ENCODE results near the gene TENT4B. TPM values are rescaled to one million over a fixed set of nuclear protein-coding genes. Genes with fewer than 3 reads are reported as not detected.

Gene TENT4B
- total and polyA plus RNA-seq, 7 donors, result 3.6 to 23.5 (median 14.9) TPM

GRCh38 chr16:50252082-50252611 lies 99.0 kb downstream of the TENT4B start:
- TF ChIP-seq EP300 (IDR thresholded peaks at IDR 0.05), result no peak
- TF ChIP-seq POLR2A (IDR thresholded peaks at IDR 0.05), result no peak
- no peak for TF ChIP-seq CTCF (IDR thresholded peaks at IDR 0.05)
- TF ChIP-seq POLR2AphosphoS5 (IDR thresholded peaks at IDR 0.05), result no peak
- WGBS, 2 donors, result 93% methylated on average over 9 of the region's 9 CpGs
- Histone ChIP-seq H3K4me3 (no peak overlapping the region), H3K27ac (no peak overlapping the region), H3K27me3 (no peaks in the 10 kb centered on the region), H3K9me3 (no peaks in the 10 kb centered on the region), H3K4me1 (no peaks in the 10 kb centered on the region), H3K36me3 (no peaks in the 10 kb centered on the region)
- DNase-seq, result no peak
- intact Hi-C loops (cut with DNase I), result no loop called here

- WGBS, 2 donors, result 83 to 85% methylated on average over 12 of the region's 12 CpGs
- Histone ChIP-seq H3K4me1 (no peaks in the 10 kb centered on the region), H3K36me3 (no peaks in the 10 kb centered on the region), H3K9me3 (no peaks in the 10 kb centered on the region), H3K27ac (no peak overlapping the region), H3K27me3 (no peaks in the 10 kb centered on the region), H3K4me3 (no peak overlapping the region)
- intact Hi-C loops (cut with DNase I), result no loop called here
- no peak for DNase-seq
- TF ChIP-seq POLR2AphosphoS5 (IDR thresholded peaks at IDR 0.05), result no peak
- no peak for TF ChIP-seq POLR2A (IDR thresholded peaks at IDR 0.05)
Measured at GRCh38 chr16:50252874-50253513, 99.9 kb downstream of the TENT4B start.

- H3K27me3 ChIP-seq, result no peaks in the 10 kb centered on the region
- DNase-seq, result no peak
- no peaks in the 10 kb centered on the region for H3K9me3 ChIP-seq
- no peak overlapping the region for H3K4me3 ChIP-seq
- no peaks in the 10 kb centered on the region for H3K36me3 ChIP-seq
- WGBS, 2 donors, result 92% methylated on average over 8 of the region's 8 CpGs
- TF ChIP-seq POLR2AphosphoS5 (IDR thresholded peaks at IDR 0.05) (no peak), CTCF (IDR thresholded peaks at IDR 0.05) (no peak), EP300 (IDR thresholded peaks at IDR 0.05) (no peak), POLR2A (IDR thresholded peaks at IDR 0.05) (no peak)
- no peak overlapping the region for H3K27ac ChIP-seq
- no peaks in the 10 kb centered on the region for H3K4me1 ChIP-seq
- intact Hi-C loops (cut with DNase I), result no loop called here
Measured at GRCh38 chr16:50253514-50253910, 100.4 kb downstream of the TENT4B start.

- H3K4me1 ChIP-seq, result peaks cover 0 to 3% (median under 1%) of the 10 kb centered on the region in 4 donors
- H3K9me3 ChIP-seq, result no peaks in the 10 kb centered on the region
- 93% methylated on average over 7 of the region's 7 CpGs for WGBS, 2 donors
- H3K36me3 ChIP-seq, result no peaks in the 10 kb centered on the region
- no peak overlapping the region for H3K4me3 ChIP-seq
- intact Hi-C loops (cut with DNase I), result no loop called here
- TF ChIP-seq EP300 (IDR thresholded peaks at IDR 0.05), result no peak
- TF ChIP-seq POLR2A (IDR thresholded peaks at IDR 0.05), result no peak
- TF ChIP-seq CTCF (IDR thresholded peaks at IDR 0.05), result no peak
- TF ChIP-seq POLR2AphosphoS5 (IDR thresholded peaks at IDR 0.05), result no peak
- no peaks in the 10 kb centered on the region for H3K27me3 ChIP-seq
- DNase-seq, result no peak
- no peak overlapping the region for H3K27ac ChIP-seq
Measured at GRCh38 chr16:50254072-50254471, 101.0 kb downstream of the TENT4B start.

- WGBS, 2 donors, result 92 to 95% methylated on average over 2 of the region's 2 CpGs
- Histone ChIP-seq H3K27me3 (no peaks in the 10 kb centered on the region), H3K9me3 (no peaks in the 10 kb centered on the region), H3K4me3 (no peak overlapping the region), H3K36me3 (no peaks in the 10 kb centered on the region), H3K27ac (no peak overlapping the region), H3K4me1 (peaks cover 0 to 12% (median 8%) of the 10 kb centered on the region in 4 donors)
- TF ChIP-seq POLR2A (IDR thresholded peaks at IDR 0.05) (no peak), POLR2AphosphoS5 (IDR thresholded peaks at IDR 0.05) (no peak), EP300 (IDR thresholded peaks at IDR 0.05) (no peak), CTCF (IDR thresholded peaks at IDR 0.05) (no peak)
- DNase-seq, result no peak
- intact Hi-C loops (cut with DNase I), result no loop called here
Measured at GRCh38 chr16:50255538-50255937, 102.4 kb downstream of the TENT4B start.

All from sigmoid colon (tissue), 7 donors.